Measurements from ENCODE around the gene CDKAL1.

- TF ChIP-seq CTCF (conservative IDR thresholded peaks at IDR 0.05): no peak
- TF ChIP-seq EZH2 (IDR thresholded peaks at IDR 0.05; ENCODE audit: low read depth): no peak
These were observed 405.0 kb downstream of the CDKAL1 start for GRCh38 chr6:20939161-20939775.
